PC-3 (cell line): Measurements from ENCODE around the gene NPHP1. TPM values are rescaled to one million over a fixed set of nuclear protein-coding genes. Genes with fewer than 3 reads are reported as not detected.
"Not testable (repeated sequence)": the region's sequence is repeated elsewhere in the genome, so short reads cannot be mapped to it uniquely, and the experiment has no call there.

Experiments used
- ATAC-seq: fragments of 200-7000 bp; cut with Tn5 transposase; 2 replicates; pipeline ENCODE4 v1.9.1; 2020; ENCODE audit warnings: mild to moderate bottlenecking, moderate library complexity
- BruUV-seq: library from RNA; stranded (reverse); fragments of 400-500 nt; replicated peaks from 2 replicates; lab custom pipeline; 2021; lab: Mats Ljungman, UMichigan
- CTCF ChIA-PET: fragments of 300-600 bp; sonication (Branson Sonifier 250); formaldehyde crosslinking; loops from one replicate; lab custom pipeline; 2022; ENCODE audit warnings: antibody characterized with exemption; lab: Charles Lee
- POLR2A ChIA-PET: fragments of 300-600 bp; sonication (Branson Sonifier 250); formaldehyde crosslinking; loops from one replicate; lab custom pipeline; 2022; ENCODE audit warnings: antibody characterized with exemption; ENCODE audit not compliant: unreplicated experiment; lab: Charles Lee
- DNase-seq: peaks from one replicate; pipeline ENCODE4 v3.0.0-alpha.2; 2015
- H2AFZ ChIP-seq: fragments of 300-600 bp; sonication (generic); 2 replicates; pipeline ENCODE4 v1.6.0; 2016; ENCODE audit warnings: antibody characterized with exemption, low read length
- H3F3A ChIP-seq: fragments of 300-600 bp; sonication (generic); one replicate; pipeline ENCODE4 v1.6.0; 2017; ENCODE audit warnings: antibody characterized with exemption, low read length, control low read depth, mild to moderate bottlenecking; ENCODE audit not compliant: unreplicated experiment
- H3K27ac ChIP-seq: fragments of 300-600 bp; sonication (generic); 2 replicates; pipeline ENCODE4 v1.5.1; 2016; ENCODE audit warnings: mild to moderate bottlenecking, low read length
- H3K27me3 ChIP-seq: fragments of 300-600 bp; sonication (generic); 2 replicates; pipeline ENCODE4 v1.6.1; 2016; ENCODE audit warnings: low read length, mixed read lengths
- H3K36me3 ChIP-seq: fragments of 300-600 bp; sonication (generic); 2 replicates; pipeline ENCODE4 v1.6.1; 2016; ENCODE audit warnings: low read depth, mixed run types, low read length, mixed read lengths
- H3K4me1 ChIP-seq: fragments of 300-600 bp; sonication (generic); 2 replicates; pipeline ENCODE4 v1.5.1; 2016; ENCODE audit warnings: low read length; ENCODE audit not compliant: insufficient read depth
- H3K4me2 ChIP-seq: fragments of 300-600 bp; sonication (generic); 2 replicates; pipeline ENCODE4 v1.6.0; 2016; ENCODE audit warnings: low read length
- H3K4me3 ChIP-seq: fragments of 300-600 bp; sonication (generic); 2 replicates; pipeline ENCODE4 v1.5.1; 2016; ENCODE audit warnings: mild to moderate bottlenecking, low read length, mixed read lengths
- H3K79me2 ChIP-seq: fragments of 300-600 bp; sonication (generic); 2 replicates; pipeline ENCODE4 v1.6.1; 2017; ENCODE audit warnings: low read length, mixed read lengths
- H3K9ac ChIP-seq: fragments of 300-600 bp; sonication (generic); 2 replicates; pipeline ENCODE4 v1.6.0; 2016; ENCODE audit warnings: mild to moderate bottlenecking, low read length
- H3K9me2 ChIP-seq: fragments of 300-600 bp; sonication (generic); replicated peaks from 2 replicates; pipeline ENCODE4 v1.6.1; 2016; ENCODE audit warnings: mixed run types, low read length, mixed read lengths
- H3K9me3 ChIP-seq: fragments of 300-600 bp; sonication (generic); 2 replicates; pipeline ENCODE4 v1.6.1; 2016; ENCODE audit warnings: low read length, mixed read lengths
- H4K20me1 ChIP-seq: fragments of 300-600 bp; sonication (generic); 2 replicates; pipeline ENCODE4 v1.6.1; 2016; ENCODE audit warnings: low read length, mixed read lengths
- CTCF ChIP-seq: fragments of 300-600 bp; sonication (generic); conservative IDR thresholded peaks from 2 replicates; pipeline ENCODE4 v1.5.1; 2017; ENCODE audit warnings: antibody characterized with exemption, low read depth, mild to moderate bottlenecking, low read length
- EZH2 ChIP-seq: fragments of 300-600 bp; sonication (generic); IDR thresholded peaks from one replicate; pipeline ENCODE4 v1.6.1; 2017; ENCODE audit warnings: antibody characterized with exemption, mild to moderate bottlenecking, low read length; ENCODE audit not compliant: unreplicated experiment
- EZH2phosphoT487 ChIP-seq: fragments of 300-600 bp; sonication (generic); IDR thresholded peaks from 2 replicates; pipeline ENCODE4 v1.6.1; 2018; ENCODE audit warnings: mild to moderate bottlenecking, antibody characterized with exemption, low read length, borderline replicate concordance
- intact Hi-C: fragments of 100-400 bp; cut with micrococcal nuclease; formaldehyde crosslinking; loops from 2 replicates; pipeline ENCODE4 v1.9.0; 2023
- total RNA-seq: library from RNA; depleted of rRNA; stranded (reverse); fragments of >200 nt; gene quantifications from 2 replicates; pipeline ENCODE4 v1.2.3, GENCODE V29; 2014

The NPHP1 gene
- total RNA-seq, 1 experiment from 2014 or later, result 4.2 TPM

GRCh38 chr2:110205660-110206455 lies 1.0 kb upstream of the NPHP1 start:
- Histone ChIP-seq H3K79me2 (peaks cover 2% of the 10 kb centered on the region; the same call in 1 of the 2 replicates), H3K4me1 (peaks cover 22% of the 10 kb centered on the region), H3K9ac (no peak overlapping the region), H2AFZ (peak overlapping the region; percentile 97), H3K27ac (peak overlapping the region; percentile 17), H3K4me2 (peak overlapping the region; percentile 98), H3K9me2 (no peaks in the 10 kb centered on the region), H3K9me3 (no peaks in the 10 kb centered on the region), H3F3A (no peaks in the 10 kb centered on the region), H3K27me3 (no peaks in the 10 kb centered on the region), H3K4me3 (peak overlapping the region; percentile 87; the same call in 1 of the 2 replicates), H4K20me1 (no peaks in the 10 kb centered on the region), H3K36me3 (no peaks in the 10 kb centered on the region; the same call in 1 of the 2 replicates)
- no TSS peak for BruUV-seq
- ATAC-seq (peak; percentile 65), DNase-seq (peak; percentile 57)
- intact Hi-C loops, result no loop called here
- TF ChIP-seq EZH2phosphoT487 (no peak), CTCF (no peak), EZH2 (no peak)
- ChIA-PET POLR2A (no interaction called here), CTCF (no interaction called here)

GRCh38 chr2:110198016-110198415 lies 6.8 kb downstream of the NPHP1 start:
- TF ChIP-seq EZH2 (no peak), CTCF (no peak), EZH2phosphoT487 (no peak)
- H3K4me2 ChIP-seq, result no peak overlapping the region
- no peaks in the 10 kb centered on the region for H3K4me1 ChIP-seq
- no peaks in the 10 kb centered on the region for H3F3A ChIP-seq
- H3K9me3 ChIP-seq, result no peaks in the 10 kb centered on the region
- ChIA-PET POLR2A (no interaction called here), CTCF (no interaction called here)
- H4K20me1 ChIP-seq, result no peaks in the 10 kb centered on the region
- H3K79me2 ChIP-seq, result no peaks in the 10 kb centered on the region
- no peak overlapping the region for H3K27ac ChIP-seq
- no TSS peak for BruUV-seq
- no peaks in the 10 kb centered on the region for H3K36me3 ChIP-seq
- DNase-seq, result no peak
- no peak overlapping the region for H3K9ac ChIP-seq
- H3K4me3 ChIP-seq, result no peak overlapping the region
- no peaks in the 10 kb centered on the region for H3K27me3 ChIP-seq
- no peak overlapping the region for H2AFZ ChIP-seq
- H3K9me2 ChIP-seq, result no peaks in the 10 kb centered on the region
- ATAC-seq, result no peak
- intact Hi-C loops, result no loop called here

- H3K4me1 ChIP-seq, result no peaks in the 10 kb centered on the region
- BruUV-seq, result no TSS peak
- DNase-seq, result no peak
- CTCF ChIA-PET, result no interaction called here
- H4K20me1 ChIP-seq, result no peaks in the 10 kb centered on the region
- POLR2A ChIA-PET, result no interaction called here
- H3K27ac ChIP-seq, result no peak overlapping the region
- no peaks in the 10 kb centered on the region for H3K36me3 ChIP-seq
- no peak overlapping the region for H3K9ac ChIP-seq
- no peaks in the 10 kb centered on the region for H3K27me3 ChIP-seq
- H3K79me2 ChIP-seq, result no peaks in the 10 kb centered on the region
- TF ChIP-seq CTCF (no peak), EZH2phosphoT487 (no peak)
- H3K9me2 ChIP-seq, result no peaks in the 10 kb centered on the region
- no peak overlapping the region for H2AFZ ChIP-seq
- H3K4me2 ChIP-seq, result no peak overlapping the region
- H3K9me3 ChIP-seq, result no peaks in the 10 kb centered on the region
- H3F3A ChIP-seq, result no peaks in the 10 kb centered on the region
- H3K4me3 ChIP-seq, result no peak overlapping the region
- no peak for ATAC-seq
- intact Hi-C loops, result no loop called here
These were observed 7.4 kb downstream of the NPHP1 start for GRCh38 chr2:110197452-110197851.

GRCh38 chr2:110190169-110190568 lies 14.6 kb downstream of the NPHP1 start:
- not testable (repeated sequence) for BruUV-seq

More at GRCh38 chr2:110190169-110190568, 14.6 kb downstream of the NPHP1 start:
- H3K9me2 ChIP-seq, POLR2A ChIA-PET, H3K4me2 ChIP-seq, H3K36me3 ChIP-seq, H3K9ac ChIP-seq, DNase-seq, H3K4me1 ChIP-seq, CTCF ChIA-PET, H4K20me1 ChIP-seq, H3K79me2 ChIP-seq, H3K4me3 ChIP-seq, H3K9me3 ChIP-seq, H3K27me3 ChIP-seq, ATAC-seq, H3K27ac ChIP-seq, H3F3A ChIP-seq, H2AFZ ChIP-seq, intact Hi-C loops: not testable (repeated sequence)
